A549 (cell line): Measurements from ENCODE around the gene FHL2.

Experiments
- CTCF ChIP-seq: fragments of >200 bp; sonication (Bioruptor Twin); formaldehyde crosslinking; IDR thresholded peaks from 3 replicates; pipeline ENCODE4 v1.5.1; 2016
- KDM1A ChIP-seq: fragments of 200-600 bp; sonication (generic); IDR thresholded peaks from 2 replicates; pipeline ENCODE4 v1.6.1; 2016; ENCODE audit warnings: low read depth, mild to moderate bottlenecking
- MAX ChIP-seq: IDR thresholded peaks from 2 replicates; pipeline ENCODE4 v1.6.1; 2012
- RCOR1 ChIP-seq: fragments of 150-350 bp; IDR thresholded peaks from 2 replicates; pipeline ENCODE4 v1.6.1; 2014; ENCODE audit warnings: antibody characterized with exemption, low read length, low read depth
- REST ChIP-seq: fragments of 200-600 bp; sonication (generic); IDR thresholded peaks from 2 replicates; pipeline ENCODE4 v1.6.1; 2016; ENCODE audit warnings: antibody characterized with exemption, mild to moderate bottlenecking, moderate library complexity
- USF2 ChIP-seq: fragments of 450-650 bp; IDR thresholded peaks from 2 replicates; pipeline ENCODE4 v1.6.1; 2014; ENCODE audit warnings: antibody characterized with exemption

GRCh38 chr2:105378276-105378840 lies 20.5 kb downstream of the FHL2 start:
- TF ChIP-seq USF2 (no peak), REST (no peak), MAX (no peak), KDM1A (no peak), CTCF (no peak), RCOR1 (no peak)
